WI38 (cell line): ENCODE data around the gene ING5.

Experiments
- H3K4me3 ChIP-seq: 2 replicates; pipeline ENCODE4 v1.5.1; 2011; ENCODE audit warnings: low read depth, mild to moderate bottlenecking, control low read depth, low read length
- CTCF ChIP-seq: IDR thresholded peaks from 2 replicates; pipeline ENCODE4 v1.5.1; 2012; ENCODE audit warnings: low read depth, mild to moderate bottlenecking, control low read depth, low read length

ING5 gene

GRCh38 chr2:241751152-241751551 is 49.3 kb downstream of the ING5 start:
- no peak overlapping the region for H3K4me3 ChIP-seq
- TF ChIP-seq CTCF = no peak

- H3K4me3 ChIP-seq = no peak overlapping the region
- TF ChIP-seq CTCF = no peak
Observed at GRCh38 chr2:241751776-241752175, 49.9 kb downstream of the ING5 start.

- no peak overlapping the region for H3K4me3 ChIP-seq
- no peak for TF ChIP-seq CTCF
Observed at GRCh38 chr2:241752253-241752652, 50.4 kb downstream of the ING5 start.

GRCh38 chr2:241752689-241753276 is 50.9 kb downstream of the ING5 start:
- H3K4me3 ChIP-seq = no peak overlapping the region
- no peak for TF ChIP-seq CTCF

- no peak overlapping the region for H3K4me3 ChIP-seq
- no peak for TF ChIP-seq CTCF
Observed at GRCh38 chr2:241753493-241753892, 51.7 kb downstream of the ING5 start.

GRCh38 chr2:241754042-241754441 is 52.2 kb downstream of the ING5 start:
- TF ChIP-seq CTCF = no peak
- no peak overlapping the region for H3K4me3 ChIP-seq

GRCh38 chr2:241755166-241755565 is 53.3 kb downstream of the ING5 start:
- no peak overlapping the region for H3K4me3 ChIP-seq
- TF ChIP-seq CTCF = no peak
